Kidney (tissue), 14 donors: ENCODE results near the gene CTAG1B. TPM values are rescaled to one million over a fixed set of nuclear protein-coding genes. Genes with fewer than 3 reads are reported as not detected.
A peak's percentile ranks its signal among the peaks of the same experiment; 100 is the strongest.
"Not testable (repeated sequence)": the region's sequence is repeated elsewhere in the genome, so short reads cannot be mapped to it uniquely, and the experiment has no call there.

ENCODE experiments used
- DNase-seq, 5 donors: peaks; one replicate each; pipeline ENCODE4 v3.0.0-alpha.2; 2013 to 2020
- FAIRE-seq: peaks from 2 replicates; lab custom pipeline; 2012; peaks lifted over from hg19 to GRCh38; lab: Jason Lieb, UNC
- H3K27ac ChIP-seq, 2 donors: one replicate each; pipeline ENCODE4 v1.7.0; 2013; ENCODE audit warnings: low read depth in 2 of 2, low read length in 2 of 2, inconsistent platforms in 1 of 2
- H3K27me3 ChIP-seq: one replicate; pipeline ENCODE4 v1.7.1; 2013; ENCODE audit warnings: low read length, inconsistent platforms; ENCODE audit not compliant: control insufficient read depth, insufficient read depth
- H3K36me3 ChIP-seq, 3 donors: one replicate each; pipeline versions ENCODE4 v1.7.0 to v1.7.1; 2013; ENCODE audit warnings: low read length in 3 of 3, control low read depth in 1 of 3, inconsistent platforms in 1 of 3; ENCODE audit not compliant: insufficient read depth in 3 of 3, control insufficient read depth in 2 of 3
- H3K4me1 ChIP-seq, 3 donors: one replicate each; pipeline versions ENCODE4 v1.7.0 to v1.7.1; 2013; ENCODE audit warnings: low read length in 3 of 3, inconsistent platforms in 1 of 3, low read depth in 1 of 3; ENCODE audit not compliant: control insufficient read depth in 2 of 3, insufficient read depth in 2 of 3
- H3K4me3 ChIP-seq, 3 donors: one replicate each; pipeline versions ENCODE4 v1.7.0 to v1.8.1; 2013; ENCODE audit warnings: low read length in 3 of 3, control low read depth in 1 of 3, inconsistent platforms in 1 of 3
- H3K9ac ChIP-seq, 3 donors: one replicate each; pipeline versions ENCODE4 v1.7.0 to v1.7.1; 2013; ENCODE audit warnings: low read length in 3 of 3, control low read depth in 1 of 3, inconsistent platforms in 1 of 3
- H3K9me3 ChIP-seq, 3 donors: one replicate each; pipeline versions ENCODE4 v1.7.0 to v1.7.1; 2013; ENCODE audit warnings: low read length in 3 of 3, control low read depth in 1 of 3, inconsistent platforms in 1 of 3; ENCODE audit not compliant: control insufficient read depth in 2 of 3, insufficient read depth in 1 of 3
- CTCF ChIP-seq: IDR thresholded peaks from 3 replicates; pipeline ENCODE4 v1.5.1; 2012; ENCODE audit warnings: mild to moderate bottlenecking, moderate library complexity, borderline replicate concordance; ENCODE audit not compliant: insufficient read depth; ENCODE audit errors: extremely low read depth
- intact Hi-C: fragments of 100-400 bp; cut with DNase I; formaldehyde crosslinking; loops from one replicate; pipeline ENCODE4 v1.11.1; 2022
- polyA plus RNA-seq: library from polyadenylated mRNA; stranded (reverse); fragments of 350-450 nt; fragmentation: Illumina TruSeq; extraction: RNeasy Lipid Tissue Mini Kit (QIAGEN cat#74804); gene quantifications from one replicate; pipeline ENCODE4 v1.2.3, GENCODE V29; 2014; ENCODE audit warnings: low read depth, low replicate concordance; ENCODE audit not compliant: insufficient read depth
- total RNA-seq: library from RNA; stranded (reverse); fragmentation: NEBNext Ultra II Directional; extraction: Animal tissue kit (Norgen Biotek cat#: 25700); gene quantifications from one replicate; pipeline ENCODE4 v1.2.1, GENCODE V29; 2021
- donor health status: control.
- donor health status: control.
- donor health status: control.
- donor health status: control.
- donor health status: control.
- donor health status: DM: yes; HTN: yes; CAD: no.
- donor health status: Normal renal cell carcinoma (clear cell type).

CTAG1B gene
- total and polyA plus RNA-seq, 2 donors from 2014 or later: not detected

- Histone ChIP-seq H3K4me3 (no peak overlapping the region), H3K36me3 (no peaks in the 10 kb centered on the region), H3K4me1 (no peaks in the 10 kb centered on the region), H3K9me3 (no peaks in the 10 kb centered on the region), H3K27me3 (no peaks in the 10 kb centered on the region), H3K9ac (no peak overlapping the region), H3K27ac (no peak overlapping the region)
- peak in 1 of 5 donors; percentile 55 for DNase-seq
- FAIRE-seq: no peak
- intact Hi-C loops: no loop called here
- TF ChIP-seq CTCF: no peak
Observed at GRCh38 chrX:154649503-154650220, 30.6 kb upstream of the CTAG1B start.

- Histone ChIP-seq H3K27me3 (no peaks in the 10 kb centered on the region), H3K9me3 (no peaks in the 10 kb centered on the region), H3K36me3 (no peaks in the 10 kb centered on the region), H3K4me1 (no peaks in the 10 kb centered on the region), H3K27ac (no peak overlapping the region), H3K9ac (no peak overlapping the region), H3K4me3 (no peak overlapping the region)
- no peak for FAIRE-seq
- DNase-seq: peak in 1 of 5 donors; percentile 63
- no peak for TF ChIP-seq CTCF
- intact Hi-C loops: no loop called here
Observed at GRCh38 chrX:154648931-154649330, 29.8 kb upstream of the CTAG1B start.

- H3K9ac ChIP-seq, FAIRE-seq, H3K27me3 ChIP-seq, H3K4me3 ChIP-seq, H3K27ac ChIP-seq, DNase-seq, H3K4me1 ChIP-seq, H3K9me3 ChIP-seq, intact Hi-C loops, H3K36me3 ChIP-seq: not testable (repeated sequence)
Observed at GRCh38 chrX:154645745-154646378, 26.8 kb upstream of the CTAG1B start.

- H3K4me1 ChIP-seq, H3K9me3 ChIP-seq, intact Hi-C loops, H3K9ac ChIP-seq, H3K4me3 ChIP-seq, H3K27me3 ChIP-seq, FAIRE-seq, H3K27ac ChIP-seq, DNase-seq, H3K36me3 ChIP-seq: not testable (repeated sequence)
Observed at GRCh38 chrX:154643708-154644107, 24.6 kb upstream of the CTAG1B start.

- intact Hi-C loops, FAIRE-seq, H3K27ac ChIP-seq, H3K9ac ChIP-seq, H3K4me3 ChIP-seq, H3K27me3 ChIP-seq, H3K36me3 ChIP-seq, DNase-seq, H3K4me1 ChIP-seq, H3K9me3 ChIP-seq: not testable (repeated sequence)
Observed at GRCh38 chrX:154641740-154642139, 22.7 kb upstream of the CTAG1B start.

- H3K27ac ChIP-seq, H3K4me1 ChIP-seq, H3K9me3 ChIP-seq, H3K36me3 ChIP-seq, intact Hi-C loops, FAIRE-seq, H3K4me3 ChIP-seq, H3K9ac ChIP-seq, DNase-seq, H3K27me3 ChIP-seq: not testable (repeated sequence)
Observed at GRCh38 chrX:154633661-154634060, 14.6 kb upstream of the CTAG1B start.

GRCh38 chrX:154630949-154631348 lies 11.9 kb upstream of the CTAG1B start:
- DNase-seq, H3K36me3 ChIP-seq, H3K4me3 ChIP-seq, FAIRE-seq, intact Hi-C loops, H3K9ac ChIP-seq, H3K27ac ChIP-seq, H3K4me1 ChIP-seq, H3K9me3 ChIP-seq, H3K27me3 ChIP-seq: not testable (repeated sequence)
